ENCODE measurements around the gene ADAM29. TPM values are rescaled to one million over a fixed set of nuclear protein-coding genes. Genes with fewer than 3 reads are reported as not detected.
"Not testable (repeated sequence)": the region's sequence is repeated elsewhere in the genome, so short reads cannot be mapped to it uniquely, and the experiment has no call there.

ADAM29 gene
- total RNA-seq, 2 experiments from 2014 or later, result not detected

DNA sequence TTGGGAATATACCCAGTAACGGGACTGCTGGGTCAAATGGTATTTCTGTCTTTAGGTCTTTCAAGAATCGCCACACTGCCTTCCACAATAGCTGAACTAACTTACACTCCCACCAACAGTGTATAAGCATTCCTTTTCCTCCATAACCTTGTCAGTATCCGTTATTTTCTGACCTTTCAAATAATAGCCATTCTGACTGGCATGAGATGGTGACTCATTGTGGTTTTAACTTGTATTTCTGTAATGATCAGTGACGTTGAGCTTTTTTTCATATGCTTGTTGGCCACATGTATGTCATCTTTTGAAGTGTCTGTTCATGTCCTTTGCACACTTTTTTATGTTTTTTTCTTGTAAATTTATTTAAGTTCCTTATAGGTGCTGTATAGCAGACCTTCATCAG lies 81.2 kb downstream of the ADAM29 start:
- ChIA-PET CTCF (no interaction called here), POLR2A (no interaction called here)
- TF ChIP-seq CTCF (IDR thresholded peaks at IDR 0.05), result no peak
- Histone ChIP-seq H3K9me3 (ENCODE audit: control insufficient read depth in 1 of 2, insufficient read depth in 1 of 2, low read length in 2 of 2) (peaks cover 0 to 3% of the 10 kb centered on the region in 2 experiments), H3K27ac (ENCODE audit: low read depth in 1 of 2, low read length in 2 of 2) (no peak overlapping the region), H3K36me3 (ENCODE audit: insufficient read depth, low read length) (no peaks in the 10 kb centered on the region), H3K4me1 (ENCODE audit: insufficient read depth, low read length) (no peaks in the 10 kb centered on the region), H3K4me3 (ENCODE audit: low read length) (no peak overlapping the region), H3K27me3 (ENCODE audit: control insufficient read depth in 1 of 2, insufficient read depth in 2 of 2, low read length in 2 of 2) (no peaks in the 10 kb centered on the region)
- H3K4me1 Mint-ChIP-seq (ENCODE audit: low read depth), result no peaks in the 10 kb centered on the region
- no peaks in the 10 kb centered on the region for H3K36me3 Mint-ChIP-seq (ENCODE audit: low read depth)
- H3K9me3 Mint-ChIP-seq, result peaks cover 5% of the 10 kb centered on the region
- no peaks in the 10 kb centered on the region for H3K27me3 Mint-ChIP-seq
- H3K27ac Mint-ChIP-seq, result no peak overlapping the region
- intact Hi-C loops (cut with DNase I, micrococcal nuclease), result no loop called here
- H3K4me3 Mint-ChIP-seq, result no peak overlapping the region
- no peak for DNase-seq
- ATAC-seq (ENCODE audit: poor library complexity), result no peak

DNA sequence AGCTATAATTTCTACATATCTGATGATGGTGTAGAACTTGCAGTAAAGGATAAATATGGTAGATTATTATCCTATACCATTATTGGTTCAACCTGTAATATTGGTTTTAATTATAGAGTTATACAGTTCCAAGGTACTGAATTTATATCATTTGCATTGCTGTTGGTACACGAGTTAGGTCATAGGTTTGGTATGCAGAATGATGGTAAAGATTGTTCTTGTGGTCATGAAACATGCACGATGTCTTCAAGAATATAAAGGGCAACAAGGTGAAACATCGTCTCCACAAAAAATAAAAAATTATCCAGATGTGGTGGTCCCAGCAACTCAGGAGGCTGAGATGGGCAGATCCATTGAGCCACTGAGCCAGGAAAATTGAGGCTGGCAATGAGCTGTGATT lies 99.6 kb downstream of the ADAM29 start:
- no peak overlapping the region for H3K27ac ChIP-seq (ENCODE audit: low read depth in 1 of 2, low read length in 2 of 2)
- no peaks in the 10 kb centered on the region for H3K4me1 ChIP-seq (ENCODE audit: insufficient read depth, low read length)
- no peak overlapping the region for H3K4me3 Mint-ChIP-seq
- no peak overlapping the region for H3K4me3 ChIP-seq (ENCODE audit: low read length)
- DNase-seq (no peak), ATAC-seq (ENCODE audit: poor library complexity) (no peak)
- no peak for TF ChIP-seq CTCF (IDR thresholded peaks at IDR 0.05)
- H3K36me3 Mint-ChIP-seq (ENCODE audit: low read depth), result no peaks in the 10 kb centered on the region
- no peaks in the 10 kb centered on the region for H3K27me3 ChIP-seq (ENCODE audit: control insufficient read depth in 1 of 2, insufficient read depth in 2 of 2, low read length in 2 of 2)
- intact Hi-C loops (cut with DNase I, micrococcal nuclease), result no loop called here
- H3K27me3 Mint-ChIP-seq, result no peaks in the 10 kb centered on the region
- no peaks in the 10 kb centered on the region for H3K36me3 ChIP-seq (ENCODE audit: insufficient read depth, low read length)
- H3K27ac Mint-ChIP-seq, result no peak overlapping the region
- H3K9me3 ChIP-seq (ENCODE audit: control insufficient read depth in 1 of 2, insufficient read depth in 1 of 2, low read length in 2 of 2), result peaks cover 0 to 5% of the 10 kb centered on the region in 2 experiments
- no peaks in the 10 kb centered on the region for H3K4me1 Mint-ChIP-seq (ENCODE audit: low read depth)
- ChIA-PET CTCF (no interaction called here), POLR2A (no interaction called here)
- H3K9me3 Mint-ChIP-seq, result peaks cover 4% of the 10 kb centered on the region

- H3K27ac ChIP-seq (ENCODE audit: low read depth in 1 of 2, low read length in 2 of 2); ATAC-seq (ENCODE audit: poor library complexity); H3K9me3 Mint-ChIP-seq; H3K9me3 ChIP-seq (ENCODE audit: control insufficient read depth in 1 of 2, insufficient read depth in 1 of 2, low read length in 2 of 2); H3K4me1 ChIP-seq (ENCODE audit: insufficient read depth, low read length); DNase-seq; H3K4me1 Mint-ChIP-seq (ENCODE audit: low read depth); H3K27me3 ChIP-seq (ENCODE audit: control insufficient read depth in 1 of 2, insufficient read depth in 2 of 2, low read length in 2 of 2); H3K4me3 ChIP-seq (ENCODE audit: low read length); H3K36me3 Mint-ChIP-seq (ENCODE audit: low read depth); H3K4me3 Mint-ChIP-seq; intact Hi-C loops (cut with DNase I, micrococcal nuclease); H3K27ac Mint-ChIP-seq; POLR2A ChIA-PET; H3K27me3 Mint-ChIP-seq; CTCF ChIA-PET; H3K36me3 ChIP-seq (ENCODE audit: insufficient read depth, low read length): not testable (repeated sequence)
These were observed 101.3 kb downstream of the ADAM29 start for GRCh38 chr4:175019447-175019846.

Other genes with a start within 250 kb of the ADAM29 start
- gene GLRA3, start 89.1 kb upstream of the ADAM29 start, total RNA-seq, result not detected